Measurements from ENCODE around the gene ZNF618. TPM values are rescaled to one million over a fixed set of nuclear protein-coding genes. Genes with fewer than 3 reads are reported as not detected.

The ZNF618 gene
- total RNA-seq, 4 donors from 2014 or later, result 2.1 to 6.2 (median 4.1) TPM

GRCh38 chr9:113912816-113913215, 36.7 kb downstream of the ZNF618 start:
- 79 to 80% methylated on average over 2 to 3 of the region's 8 CpGs for WGBS, 2 donors (ENCODE audit: low coverage in 1 of 2)
- Histone ChIP-seq H3K27me3 (no peaks in the 10 kb centered on the region), H3K27ac (no peak overlapping the region), H3K4me1 (peaks cover 0 to 32% (median 5%) of the 10 kb centered on the region in 3 donors), H3K4me3 (no peak overlapping the region), H3K36me3 (no peaks in the 10 kb centered on the region), H3K9me3 (no peaks in the 10 kb centered on the region)
- TF ChIP-seq CTCF (IDR thresholded peaks at IDR 0.05) (no peak), POLR2A (IDR thresholded peaks at IDR 0.05) (no peak), POLR2AphosphoS5 (IDR thresholded peaks at IDR 0.05) (no peak), EP300 (IDR thresholded peaks at IDR 0.05) (no peak)
- no peak for ATAC-seq

DNA sequence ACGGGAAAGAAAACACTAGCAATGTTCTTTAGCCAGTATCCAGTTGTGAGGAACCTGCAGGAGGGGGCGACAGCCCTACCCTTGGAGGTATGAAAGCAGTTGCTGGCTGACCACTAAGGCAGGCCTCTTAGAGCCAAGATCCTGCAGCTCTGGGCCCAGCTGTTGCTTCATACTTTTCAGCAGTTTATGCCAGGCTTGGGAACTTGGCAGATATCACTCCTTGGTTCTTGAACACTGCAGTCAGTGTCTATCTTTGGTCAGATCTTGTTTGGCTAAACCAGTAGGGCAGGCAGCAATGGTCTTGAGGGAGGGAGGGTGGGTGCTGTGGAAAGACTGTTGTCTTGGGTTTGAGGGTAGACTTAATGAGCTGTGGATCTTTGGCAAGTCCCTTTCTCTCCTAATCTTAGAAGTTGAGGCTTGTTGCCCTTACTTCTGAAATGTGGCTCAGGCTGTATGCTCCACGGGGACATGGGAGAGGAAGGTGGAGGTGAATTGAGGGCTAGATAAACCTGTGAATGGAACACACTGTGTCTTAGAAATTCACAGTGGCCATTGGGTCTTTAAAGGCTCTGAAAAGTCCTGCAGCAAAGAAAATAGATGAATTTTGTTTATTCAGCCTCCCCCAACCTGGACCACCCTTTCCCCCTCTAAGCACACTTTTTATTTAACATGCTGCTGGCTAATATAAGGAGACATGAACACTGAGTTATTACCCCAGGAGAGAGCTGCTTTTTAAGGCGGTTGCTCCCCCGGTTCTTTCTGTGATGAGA, 37.5 kb downstream of the ZNF618 start:
- Histone ChIP-seq H3K27me3 (no peaks in the 10 kb centered on the region), H3K4me1 (peaks cover 0 to 32% (median 5%) of the 10 kb centered on the region in 3 donors), H3K9me3 (no peaks in the 10 kb centered on the region), H3K4me3 (no peak overlapping the region), H3K27ac (no peak overlapping the region), H3K36me3 (no peaks in the 10 kb centered on the region)
- TF ChIP-seq POLR2AphosphoS5 (IDR thresholded peaks at IDR 0.05) (no peak), POLR2A (IDR thresholded peaks at IDR 0.05) (no peak), CTCF (IDR thresholded peaks at IDR 0.05) (no peak), EP300 (IDR thresholded peaks at IDR 0.05) (no peak)
- peak; percentile 25 for ATAC-seq
- 82 to 85% methylated on average over 3 to 4 of the region's 5 CpGs for WGBS, 2 donors (ENCODE audit: low coverage in 1 of 2)

DNA sequence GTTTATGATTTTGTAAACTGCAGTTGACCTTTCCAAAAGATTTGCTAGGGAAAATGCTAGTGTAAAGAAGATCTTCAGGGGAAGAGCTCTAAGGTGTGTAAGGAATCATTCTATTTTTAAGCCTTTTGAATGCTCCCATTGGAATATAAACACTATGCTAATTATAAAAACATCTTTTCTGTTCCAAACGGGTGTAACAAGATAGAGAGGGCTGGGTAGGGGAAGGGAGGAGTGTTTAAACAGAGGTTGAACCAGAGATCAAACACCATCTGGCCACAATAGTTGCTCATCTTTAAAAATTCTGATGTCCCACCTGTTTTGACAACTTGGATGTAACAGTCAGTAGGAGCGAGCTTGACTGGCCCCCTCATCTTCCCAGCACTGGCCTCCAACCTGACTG, 38.4 kb downstream of the ZNF618 start:
- 27 to 45% methylated on average over 1 to 2 of the region's 2 CpGs for WGBS, 2 donors (ENCODE audit: low coverage in 1 of 2)
- Histone ChIP-seq H3K27me3 (no peaks in the 10 kb centered on the region), H3K9me3 (no peaks in the 10 kb centered on the region), H3K27ac (peak overlapping the region in 1 of 4 donors; percentile 11), H3K4me3 (no peak overlapping the region), H3K36me3 (no peaks in the 10 kb centered on the region), H3K4me1 (peaks cover 0 to 32% (median 5%) of the 10 kb centered on the region in 3 donors)
- no peak for TF ChIP-seq CTCF (IDR thresholded peaks at IDR 0.05)
- ATAC-seq, result no peak

DNA sequence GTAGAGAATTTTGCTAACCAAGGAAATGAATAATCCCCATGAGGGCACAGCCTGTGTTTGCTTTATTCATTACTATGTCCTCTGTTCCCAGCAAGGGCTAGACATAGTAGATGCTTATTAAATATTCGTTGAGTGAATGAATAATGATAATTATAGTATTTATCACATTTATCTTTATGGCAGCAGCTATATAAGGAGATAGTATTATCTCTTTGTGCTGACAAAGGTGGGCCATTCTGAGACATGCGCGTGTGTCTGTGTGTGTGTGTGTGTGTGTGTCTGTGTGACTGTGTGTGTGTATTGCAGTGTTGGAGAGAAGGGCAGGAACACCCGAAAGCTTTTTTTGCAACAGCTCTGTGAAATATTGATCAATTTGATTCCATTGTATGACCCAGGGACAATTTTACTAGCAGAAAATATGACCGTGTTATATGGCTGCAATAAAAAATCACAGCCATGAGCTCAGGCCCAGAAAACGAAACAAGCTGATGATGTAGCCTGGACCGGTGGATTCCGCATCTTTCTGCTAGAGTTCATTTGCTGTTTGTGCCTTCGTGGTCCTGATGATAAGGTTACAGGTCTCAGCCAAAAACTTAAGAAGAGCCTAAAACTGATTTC, 39.8 kb downstream of the ZNF618 start:
- peaks cover 0 to 32% (median 5%) of the 10 kb centered on the region in 3 donors for H3K4me1 ChIP-seq

More for the DNA sequence above, 39.8 kb downstream of the ZNF618 start:
- TF ChIP-seq EP300 (IDR thresholded peaks at IDR 0.05) (no peak), POLR2AphosphoS5 (IDR thresholded peaks at IDR 0.05) (no peak), POLR2A (IDR thresholded peaks at IDR 0.05) (no peak), CTCF (IDR thresholded peaks at IDR 0.05) (no peak)
- WGBS, 2 donors (ENCODE audit: low coverage in 1 of 2), result 92% methylated on average over 8 to 9 of the region's 9 CpGs
- no peak overlapping the region for H3K27ac ChIP-seq
- no peak overlapping the region for H3K4me3 ChIP-seq
- no peak for ATAC-seq
- H3K27me3 ChIP-seq, result no peaks in the 10 kb centered on the region
- no peaks in the 10 kb centered on the region for H3K36me3 ChIP-seq
- H3K9me3 ChIP-seq, result no peaks in the 10 kb centered on the region
